ENCODE results near the gene PLAAT4.

Gene PLAAT4

GRCh38 chr11:63492441-63492840 lies 44.2 kb upstream of the PLAAT4 start:
- H3K4me3 ChIP-seq (ENCODE audit: low read length), result no peak overlapping the region
- DNase-seq (ENCODE audit: low read depth), result no peak
- no peak for TF ChIP-seq CTCF (conservative IDR thresholded peaks at IDR 0.05; ENCODE audit: low read depth, low read length)

DNA sequence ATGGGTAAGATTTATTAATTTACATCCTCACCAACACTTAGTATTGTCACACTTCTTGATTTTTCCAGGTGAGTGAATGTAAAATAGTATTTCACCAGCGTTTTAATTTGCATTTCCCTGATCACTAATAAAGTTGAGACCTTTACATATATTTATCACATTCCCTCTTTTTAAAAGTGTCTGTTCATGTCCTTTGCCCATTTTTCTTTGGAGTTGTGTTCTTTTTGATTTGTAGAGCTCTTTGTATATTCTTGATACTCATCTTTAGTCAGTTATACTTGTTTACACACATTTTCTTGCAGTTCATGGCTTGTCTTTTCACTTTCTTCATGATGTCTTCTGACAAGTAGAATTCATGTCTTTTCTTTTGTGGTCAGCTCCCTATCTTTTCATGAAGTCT lies 43.5 kb upstream of the PLAAT4 start:
- no peak for DNase-seq (ENCODE audit: low read depth)
- TF ChIP-seq CTCF (conservative IDR thresholded peaks at IDR 0.05; ENCODE audit: low read depth, low read length), result no peak
- H3K4me3 ChIP-seq (ENCODE audit: low read length), result no peak overlapping the region

DNA sequence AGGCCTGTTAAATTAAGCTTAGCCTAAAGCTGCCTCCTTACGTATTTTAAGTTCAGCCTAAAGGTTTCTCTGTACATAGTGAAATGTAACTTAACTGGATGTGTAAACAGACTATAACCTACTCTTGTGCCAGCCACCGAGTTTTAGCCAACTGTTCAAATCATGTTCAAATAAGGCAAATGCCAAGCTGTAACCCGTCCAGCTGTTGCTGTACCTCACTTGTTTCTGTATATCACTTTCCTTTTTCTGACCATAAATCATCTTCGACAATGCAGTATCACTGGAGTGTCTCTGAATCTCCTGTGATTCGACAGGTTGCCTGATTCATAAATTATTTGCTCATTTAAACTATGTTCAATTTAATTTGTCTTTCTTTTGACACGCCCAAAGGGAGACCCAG lies 41.6 kb upstream of the PLAAT4 start:
- no peak for TF ChIP-seq CTCF (conservative IDR thresholded peaks at IDR 0.05; ENCODE audit: low read depth, low read length)
- no peak overlapping the region for H3K4me3 ChIP-seq (ENCODE audit: low read length)
- DNase-seq (ENCODE audit: low read depth), result no peak

- no peak for DNase-seq (ENCODE audit: low read depth)
- no peak for TF ChIP-seq CTCF (conservative IDR thresholded peaks at IDR 0.05; ENCODE audit: low read depth, low read length)
- no peak overlapping the region for H3K4me3 ChIP-seq (ENCODE audit: low read length)
These were observed 36.7 kb upstream of the PLAAT4 start for GRCh38 chr11:63499874-63500273.

- TF ChIP-seq CTCF (conservative IDR thresholded peaks at IDR 0.05; ENCODE audit: low read depth, low read length), result no peak
- no peak overlapping the region for H3K4me3 ChIP-seq (ENCODE audit: low read length)
- no peak for DNase-seq (ENCODE audit: low read depth)
These were observed 35.4 kb upstream of the PLAAT4 start for GRCh38 chr11:63501236-63501635.

GRCh38 chr11:63502252-63502820 lies 34.3 kb upstream of the PLAAT4 start:
- TF ChIP-seq CTCF (conservative IDR thresholded peaks at IDR 0.05; ENCODE audit: low read depth, low read length), result no peak
- no peak overlapping the region for H3K4me3 ChIP-seq (ENCODE audit: low read length)
- DNase-seq (ENCODE audit: low read depth), result no peak

- TF ChIP-seq CTCF (conservative IDR thresholded peaks at IDR 0.05; ENCODE audit: low read depth, low read length), result no peak
- DNase-seq (ENCODE audit: low read depth), result no peak
- H3K4me3 ChIP-seq (ENCODE audit: low read length), result no peak overlapping the region
These were observed 33.1 kb upstream of the PLAAT4 start for GRCh38 chr11:63503492-63503891.

Measured in retinal pigment epithelial cell (primary cell).